ENCODE measurements around the gene MYO3B.

Gene MYO3B

DNA sequence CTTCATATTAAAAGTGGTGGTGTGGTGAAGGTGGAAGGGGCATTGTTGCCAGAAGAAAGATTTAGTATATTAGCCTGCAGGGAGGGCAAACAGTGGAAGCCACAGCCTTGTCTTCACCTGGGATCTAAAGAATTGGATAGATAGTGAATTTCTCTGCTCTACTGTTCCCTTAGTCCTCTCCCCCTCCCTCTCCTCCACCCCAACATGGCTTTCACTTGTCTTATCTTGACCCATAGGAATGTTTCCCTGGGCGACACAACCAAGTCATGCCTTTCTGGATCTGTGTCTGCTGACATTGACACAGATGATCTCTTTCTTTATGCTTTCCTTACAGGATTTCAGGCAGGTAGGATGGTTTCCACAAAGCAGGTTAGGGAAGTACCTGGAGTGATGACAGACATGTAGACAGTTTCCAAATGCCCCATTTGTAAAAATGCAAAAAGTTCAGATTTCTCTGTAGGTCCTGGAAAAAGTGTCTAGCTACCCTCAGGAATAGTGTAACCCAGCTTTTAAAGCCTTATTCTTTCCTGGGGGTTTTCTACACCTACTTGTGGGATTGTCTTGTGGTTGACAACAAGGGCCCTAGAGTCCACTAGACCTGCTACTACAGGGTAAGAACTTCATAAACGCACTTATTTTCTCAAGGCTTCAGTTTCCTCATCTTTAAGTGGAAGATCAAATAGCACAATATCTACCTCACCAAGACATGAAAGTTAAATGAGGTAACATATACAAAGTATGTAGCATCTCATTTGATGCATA is 353.0 kb downstream of the MYO3B start:
- Histone ChIP-seq H3K36me3 (ENCODE audit: control insufficient read depth, insufficient read depth, low read length) (no peaks in the 10 kb centered on the region), H3K27me3 (replicated peaks; ENCODE audit: control insufficient read depth, insufficient read depth, low read length) (no peaks in the 10 kb centered on the region), H3K4me3 (replicated peaks; ENCODE audit: low read depth, low read length) (no peak overlapping the region)
- TF ChIP-seq, protein P1, sequence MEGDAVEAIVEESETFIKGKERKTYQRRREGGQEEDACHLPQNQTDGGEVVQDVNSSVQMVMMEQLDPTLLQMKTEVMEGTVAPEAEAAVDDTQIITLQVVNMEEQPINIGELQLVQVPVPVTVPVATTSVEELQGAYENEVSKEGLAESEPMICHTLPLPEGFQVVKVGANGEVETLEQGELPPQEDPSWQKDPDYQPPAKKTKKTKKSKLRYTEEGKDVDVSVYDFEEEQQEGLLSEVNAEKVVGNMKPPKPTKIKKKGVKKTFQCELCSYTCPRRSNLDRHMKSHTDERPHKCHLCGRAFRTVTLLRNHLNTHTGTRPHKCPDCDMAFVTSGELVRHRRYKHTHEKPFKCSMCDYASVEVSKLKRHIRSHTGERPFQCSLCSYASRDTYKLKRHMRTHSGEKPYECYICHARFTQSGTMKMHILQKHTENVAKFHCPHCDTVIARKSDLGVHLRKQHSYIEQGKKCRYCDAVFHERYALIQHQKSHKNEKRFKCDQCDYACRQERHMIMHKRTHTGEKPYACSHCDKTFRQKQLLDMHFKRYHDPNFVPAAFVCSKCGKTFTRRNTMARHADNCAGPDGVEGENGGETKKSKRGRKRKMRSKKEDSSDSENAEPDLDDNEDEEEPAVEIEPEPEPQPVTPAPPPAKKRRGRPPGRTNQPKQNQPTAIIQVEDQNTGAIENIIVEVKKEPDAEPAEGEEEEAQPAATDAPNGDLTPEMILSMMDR (IDR thresholded peaks at IDR 0.05; ENCODE audit: insufficient read depth, low read length, poor library complexity, severe bottlenecking), result no peak
- DNase-seq (ENCODE audit: extremely low read depth, insufficient read length), result no peak

- no peak for DNase-seq (ENCODE audit: extremely low read depth, insufficient read length)
- TF ChIP-seq, protein P1 (IDR thresholded peaks at IDR 0.05; ENCODE audit: insufficient read depth, low read length, poor library complexity, severe bottlenecking), result no peak
- no peaks in the 10 kb centered on the region for H3K36me3 ChIP-seq (ENCODE audit: control insufficient read depth, insufficient read depth, low read length)
- H3K4me3 ChIP-seq (replicated peaks; ENCODE audit: low read depth, low read length), result no peak overlapping the region
- no peaks in the 10 kb centered on the region for H3K27me3 ChIP-seq (replicated peaks; ENCODE audit: control insufficient read depth, insufficient read depth, low read length)
Observed at GRCh38 chr2:170531876-170532275, 353.9 kb downstream of the MYO3B start.

- Histone ChIP-seq H3K4me3 (replicated peaks; ENCODE audit: low read depth, low read length) (no peak overlapping the region), H3K27me3 (replicated peaks; ENCODE audit: control insufficient read depth, insufficient read depth, low read length) (no peaks in the 10 kb centered on the region), H3K36me3 (ENCODE audit: control insufficient read depth, insufficient read depth, low read length) (no peaks in the 10 kb centered on the region)
- DNase-seq (ENCODE audit: extremely low read depth, insufficient read length), result no peak
- TF ChIP-seq, protein P1 (IDR thresholded peaks at IDR 0.05; ENCODE audit: insufficient read depth, low read length, poor library complexity, severe bottlenecking), result no peak
Observed at GRCh38 chr2:170533156-170533555, 355.2 kb downstream of the MYO3B start.

DNA sequence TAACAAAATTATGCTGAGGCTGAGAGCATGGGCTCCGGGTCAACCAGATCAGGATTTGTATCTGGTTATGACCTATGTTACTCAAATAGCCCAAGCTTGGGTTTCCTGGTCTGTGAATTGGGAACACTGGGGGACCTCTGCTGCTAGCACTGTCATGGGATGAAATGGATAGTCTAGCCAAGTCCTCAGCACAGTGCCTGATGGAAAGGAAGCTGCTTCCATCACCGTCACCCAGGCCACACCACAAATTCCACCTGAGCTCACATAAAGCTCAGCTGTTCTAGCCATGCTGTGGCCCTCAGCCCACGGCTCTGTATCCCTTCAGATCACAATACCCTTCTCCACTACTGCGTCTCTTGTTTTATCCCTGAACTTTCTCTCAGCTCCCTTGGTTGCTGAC is 357.6 kb downstream of the MYO3B start:
- H3K27me3 ChIP-seq (replicated peaks; ENCODE audit: control insufficient read depth, insufficient read depth, low read length), result no peaks in the 10 kb centered on the region
- DNase-seq (ENCODE audit: extremely low read depth, insufficient read length), result no peak
- no peaks in the 10 kb centered on the region for H3K36me3 ChIP-seq (ENCODE audit: control insufficient read depth, insufficient read depth, low read length)
- H3K4me3 ChIP-seq (replicated peaks; ENCODE audit: low read depth, low read length), result no peak overlapping the region
- TF ChIP-seq, protein P1 (IDR thresholded peaks at IDR 0.05; ENCODE audit: insufficient read depth, low read length, poor library complexity, severe bottlenecking), result no peak

GRCh38 chr2:170544817-170545216 is 366.9 kb downstream of the MYO3B start:
- Histone ChIP-seq H3K27me3 (replicated peaks; ENCODE audit: control insufficient read depth, insufficient read depth, low read length) (no peaks in the 10 kb centered on the region; the same call in 1 of the 2 replicates), H3K36me3 (ENCODE audit: control insufficient read depth, insufficient read depth, low read length) (no peaks in the 10 kb centered on the region), H3K4me3 (replicated peaks; ENCODE audit: low read depth, low read length) (no peak overlapping the region)
- no peak for DNase-seq (ENCODE audit: extremely low read depth, insufficient read length)
- TF ChIP-seq, protein P1 (IDR thresholded peaks at IDR 0.05; ENCODE audit: insufficient read depth, low read length, poor library complexity, severe bottlenecking), result no peak
